Naive B cell (primary cell): ENCODE data around the gene ARL2BP. TPM values are rescaled to one million over a fixed set of nuclear protein-coding genes. Genes with fewer than 3 reads are reported as not detected.

Source experiments
- ATAC-seq, 2 donors: fragments of 150-1000 bp; cut with Tn5 transposase; 2 replicates each; pipeline ENCODE4 v1.10.0; 2021; ENCODE audit warnings: low read depth in 2 of 2, mild to moderate bottlenecking in 2 of 2, moderate library complexity in 2 of 2
- DNase-seq: peaks from one replicate; pipeline ENCODE4 v3.0.0; 2022
- H3K27ac Mint-ChIP-seq, 6 donors: one replicate each; pipeline ENCODE4 v1.8.0; 2020 to 2022; ENCODE audit warnings: mild to moderate bottlenecking in 6 of 6, mixed read lengths in 6 of 6, moderate library complexity in 5 of 6, inconsistent platforms in 2 of 6
- H3K27me3 Mint-ChIP-seq, 3 donors: one replicate each; pipeline ENCODE4 v1.8.0; 2021 to 2022; ENCODE audit warnings: mixed read lengths in 3 of 3, mild to moderate bottlenecking in 1 of 3
- H3K36me3 Mint-ChIP-seq, 2 donors: one replicate each; pipeline ENCODE4 v1.8.0; 2020 to 2022; ENCODE audit warnings: mixed read lengths in 2 of 2, inconsistent platforms in 1 of 2, mild to moderate bottlenecking in 1 of 2
- H3K4me1 Mint-ChIP-seq, 3 donors: one replicate each; pipeline ENCODE4 v1.8.0; 2020 to 2022; ENCODE audit warnings: mixed read lengths in 3 of 3, inconsistent platforms in 1 of 3, mild to moderate bottlenecking in 1 of 3, moderate library complexity in 1 of 3
- H3K4me3 Mint-ChIP-seq, 8 donors: one replicate each; pipeline ENCODE4 v1.8.0; 2020 to 2022; ENCODE audit warnings: mild to moderate bottlenecking in 8 of 8, mixed read lengths in 8 of 8, moderate library complexity in 8 of 8, inconsistent platforms in 2 of 8
- H3K9me3 Mint-ChIP-seq, 7 donors: one replicate each; pipeline ENCODE4 v1.8.0; 2020 to 2022; ENCODE audit warnings: mixed read lengths in 7 of 7, mild to moderate bottlenecking in 5 of 7, inconsistent platforms in 2 of 7, moderate library complexity in 1 of 7
- polyA plus RNA-seq, 6 donors: library from polyadenylated mRNA; unstranded; fragments of 300-500 nt; fragmentation: Illumina TruSeq; gene quantifications; one replicate each; pipeline ENCODE4 v1.2.3, GENCODE V29; 2021; ENCODE audit warnings: low read depth in 6 of 6

The ARL2BP gene
- polyA plus RNA-seq, 6 donors from 2014 or later = 108 to 236 (median 132) TPM

- H3K9me3 Mint-ChIP-seq = peaks cover 0 to 4% (median 0%) of the 10 kb centered on the region in 7 donors
- H3K27me3 Mint-ChIP-seq = no peaks in the 10 kb centered on the region
- H3K4me3 Mint-ChIP-seq = peak overlapping the region in 2 of 8 donors; percentile 21 to 92
- peaks cover 0 to 8% of the 10 kb centered on the region in 2 donors for H3K36me3 Mint-ChIP-seq
- ATAC-seq (no peak), DNase-seq (no peak)
- H3K4me1 Mint-ChIP-seq = peaks cover 29 to 37% (median 36%) of the 10 kb centered on the region in 3 donors
- H3K27ac Mint-ChIP-seq = peak overlapping the region in 1 of 6 donors; percentile 54
These were observed 2.4 kb upstream of the ARL2BP start for GRCh38 chr16:57242650-57243049.

GRCh38 chr16:57244463-57244766 lies 644 bp upstream of the ARL2BP start:
- no peaks in the 10 kb centered on the region for H3K27me3 Mint-ChIP-seq
- ATAC-seq (peak; percentile 53), DNase-seq (no peak)
- H3K4me3 Mint-ChIP-seq = peak overlapping the region; percentile 85 to 96 (median 92)
- peaks cover 0 to 4% (median 0%) of the 10 kb centered on the region in 7 donors for H3K9me3 Mint-ChIP-seq
- H3K36me3 Mint-ChIP-seq = peaks cover 0 to 11% of the 10 kb centered on the region in 2 donors
- H3K4me1 Mint-ChIP-seq = peaks cover 29 to 37% (median 36%) of the 10 kb centered on the region in 3 donors
- peak overlapping the region; percentile 92 to 99 (median 98) for H3K27ac Mint-ChIP-seq

- H3K27me3 Mint-ChIP-seq = no peaks in the 10 kb centered on the region
- peak overlapping the region; percentile 85 to 96 (median 90) for H3K4me3 Mint-ChIP-seq
- H3K4me1 Mint-ChIP-seq = peaks cover 25 to 36% (median 33%) of the 10 kb centered on the region in 3 donors
- H3K27ac Mint-ChIP-seq = peak overlapping the region in 4 of 6 donors; percentile 3 to 95 (median 63)
- H3K36me3 Mint-ChIP-seq = peaks cover 0 to 11% of the 10 kb centered on the region in 2 donors
- ATAC-seq (peak; percentile 7 to 8), DNase-seq (no peak)
- H3K9me3 Mint-ChIP-seq = peaks cover 0 to 4% (median 0%) of the 10 kb centered on the region in 7 donors
These were observed 534 bp downstream of the ARL2BP start for GRCh38 chr16:57245472-57246113.

- no peak overlapping the region for H3K27ac Mint-ChIP-seq
- peak overlapping the region in 1 of 8 donors; percentile 66 for H3K4me3 Mint-ChIP-seq
- peaks cover 0 to under 1% (median 0%) of the 10 kb centered on the region in 3 donors for H3K4me1 Mint-ChIP-seq
- H3K27me3 Mint-ChIP-seq = no peaks in the 10 kb centered on the region
- ATAC-seq (no peak), DNase-seq (no peak)
- peaks cover 0 to 7% (median 5%) of the 10 kb centered on the region in 7 donors for H3K9me3 Mint-ChIP-seq
- peaks cover 16 to 24% of the 10 kb centered on the region in 2 donors for H3K36me3 Mint-ChIP-seq
These were observed 6.3 kb downstream of the ARL2BP start for GRCh38 chr16:57251352-57251751.

- no peaks in the 10 kb centered on the region for H3K27me3 Mint-ChIP-seq
- peaks cover 0 to 7% (median 5%) of the 10 kb centered on the region in 7 donors for H3K9me3 Mint-ChIP-seq
- ATAC-seq (no peak), DNase-seq (no peak)
- peak overlapping the region in 1 of 6 donors; percentile 82 for H3K27ac Mint-ChIP-seq
- peaks cover 17 to 24% of the 10 kb centered on the region in 2 donors for H3K36me3 Mint-ChIP-seq
- H3K4me1 Mint-ChIP-seq = no peaks in the 10 kb centered on the region
- no peak overlapping the region for H3K4me3 Mint-ChIP-seq
These were observed 7.2 kb downstream of the ARL2BP start for GRCh38 chr16:57252148-57252721.

- H3K27ac Mint-ChIP-seq = no peak overlapping the region
- H3K27me3 Mint-ChIP-seq = no peaks in the 10 kb centered on the region
- H3K4me1 Mint-ChIP-seq = no peaks in the 10 kb centered on the region
- DNase-seq (no peak), ATAC-seq (no peak)
- H3K4me3 Mint-ChIP-seq = no peak overlapping the region
- H3K36me3 Mint-ChIP-seq = peaks cover 17 to 25% of the 10 kb centered on the region in 2 donors
- peaks cover 0 to 7% (median 5%) of the 10 kb centered on the region in 7 donors for H3K9me3 Mint-ChIP-seq
These were observed 8.4 kb downstream of the ARL2BP start for GRCh38 chr16:57253466-57253865.

- Mint-ChIP-seq H3K27me3 (no peaks in the 10 kb centered on the region), H3K27ac (peak overlapping the region in 1 of 6 donors; percentile 52), H3K36me3 (peaks cover 16 to 17% of the 10 kb centered on the region in 2 donors), H3K4me3 (no peak overlapping the region), H3K9me3 (peaks cover 0 to 7% (median 5%) of the 10 kb centered on the region in 7 donors), H3K4me1 (peaks cover 0 to 4% (median 4%) of the 10 kb centered on the region in 3 donors)
- DNase-seq (no peak), ATAC-seq (no peak)
These were observed 10.8 kb downstream of the ARL2BP start for GRCh38 chr16:57255686-57256415.

GRCh38 chr16:57256601-57257395 lies 11.7 kb downstream of the ARL2BP start:
- peaks cover 16 to 17% of the 10 kb centered on the region in 2 donors for H3K36me3 Mint-ChIP-seq
- H3K27me3 Mint-ChIP-seq = no peaks in the 10 kb centered on the region
- no peak for DNase-seq
- peak overlapping the region in 2 of 6 donors; percentile 47 to 64 for H3K27ac Mint-ChIP-seq
- no peak overlapping the region for H3K4me3 Mint-ChIP-seq
- peaks cover 0 to 4% (median 4%) of the 10 kb centered on the region in 3 donors for H3K4me1 Mint-ChIP-seq
- peaks cover 0 to 7% (median 5%) of the 10 kb centered on the region in 7 donors for H3K9me3 Mint-ChIP-seq
- ATAC-seq = no peak

- Mint-ChIP-seq H3K27me3 (no peaks in the 10 kb centered on the region), H3K9me3 (peaks cover 0 to 2% (median 0%) of the 10 kb centered on the region in 7 donors), H3K36me3 (peaks cover 9 to 10% of the 10 kb centered on the region in 2 donors), H3K4me1 (peaks cover 0 to 4% (median 4%) of the 10 kb centered on the region in 3 donors), H3K27ac (peak overlapping the region in 1 of 6 donors; percentile 64), H3K4me3 (no peak overlapping the region)
- ATAC-seq = no peak
- DNase-seq = no peak
These were observed 12.5 kb downstream of the ARL2BP start for GRCh38 chr16:57257455-57258070.

GRCh38 chr16:57258226-57258909 lies 13.3 kb downstream of the ARL2BP start:
- DNase-seq (no peak), ATAC-seq (no peak)
- Mint-ChIP-seq H3K9me3 (no peaks in the 10 kb centered on the region), H3K4me1 (peaks cover 0 to 4% (median 4%) of the 10 kb centered on the region in 3 donors), H3K36me3 (peaks cover 4 to 8% of the 10 kb centered on the region in 2 donors), H3K27me3 (no peaks in the 10 kb centered on the region), H3K27ac (no peak overlapping the region), H3K4me3 (no peak overlapping the region)

- H3K27ac Mint-ChIP-seq = no peak overlapping the region
- peak overlapping the region in 1 of 8 donors; percentile 25 for H3K4me3 Mint-ChIP-seq
- ATAC-seq (no peak), DNase-seq (no peak)
- H3K4me1 Mint-ChIP-seq = peaks cover 0 to 4% (median 4%) of the 10 kb centered on the region in 3 donors
- H3K36me3 Mint-ChIP-seq = peaks cover 4 to 8% of the 10 kb centered on the region in 2 donors
- no peaks in the 10 kb centered on the region for H3K9me3 Mint-ChIP-seq
- no peaks in the 10 kb centered on the region for H3K27me3 Mint-ChIP-seq
These were observed 13.9 kb downstream of the ARL2BP start for GRCh38 chr16:57258910-57259475.
